GM21390 (cell line): ENCODE data around the gene IL17RC.
"Not testable (repeated sequence)": the region's sequence is repeated elsewhere in the genome, so short reads cannot be mapped to it uniquely, and the experiment has no call there.

Experiments
- ATAC-seq: cut with Tn5 transposase; IDR thresholded peaks from one replicate; pipeline ENCODE4 v1.9.1; 2021; ENCODE audit not compliant: unreplicated experiment

Gene IL17RC

GRCh38 chr3:9914559-9915253, 2.2 kb upstream of the IL17RC start:
- ATAC-seq, result no peak

GRCh38 chr3:9915254-9916141, 1.4 kb upstream of the IL17RC start:
- peak; percentile 41 for ATAC-seq

- no peak for ATAC-seq
These were observed 558 bp upstream of the IL17RC start for GRCh38 chr3:9916346-9916733.

GRCh38 chr3:9917820-9918219, 922 bp downstream of the IL17RC start:
- no peak for ATAC-seq

GRCh38 chr3:9918261-9919038, 1.6 kb downstream of the IL17RC start:
- no peak for ATAC-seq

GRCh38 chr3:9928158-9928557, 11.3 kb downstream of the IL17RC start:
- no peak for ATAC-seq

GRCh38 chr3:9930804-9931418, 14.0 kb downstream of the IL17RC start:
- no peak for ATAC-seq

- ATAC-seq, result no peak
These were observed 15.6 kb downstream of the IL17RC start for GRCh38 chr3:9932535-9932842.

GRCh38 chr3:9932843-9933560, 16.1 kb downstream of the IL17RC start:
- ATAC-seq, result peak; percentile 64

- peak; percentile 85 for ATAC-seq
These were observed 16.8 kb downstream of the IL17RC start, which contains the start of gene CRELD1 for GRCh38 chr3:9933561-9934234. Gene CRELD1, plus strand, starts transcription at chr3:9933834. Its CDS starts 605 bp downstream, at chr3:9934439.

GRCh38 chr3:9934235-9934621, 17.3 kb downstream of the IL17RC start:
- ATAC-seq, result no peak

GRCh38 chr3:9934993-9935392, 18.1 kb downstream of the IL17RC start:
- no peak for ATAC-seq

- ATAC-seq, result no peak
These were observed 19.1 kb downstream of the IL17RC start for GRCh38 chr3:9935966-9936510.

- no peak for ATAC-seq
These were observed 20.8 kb downstream of the IL17RC start for GRCh38 chr3:9937486-9938238.

GRCh38 chr3:9938966-9939365, 22.1 kb downstream of the IL17RC start:
- no peak for ATAC-seq

- ATAC-seq, result not testable (repeated sequence)
These were observed 23.0 kb downstream of the IL17RC start for GRCh38 chr3:9939906-9940305.

- ATAC-seq, result no peak
These were observed 23.8 kb downstream of the IL17RC start for GRCh38 chr3:9940746-9941145.

- no peak for ATAC-seq
These were observed 25.3 kb downstream of the IL17RC start for GRCh38 chr3:9942164-9942563.
